ENCODE measurements around the gene CCDC126.

Gene CCDC126

GRCh38 chr7:23594879-23595604, 2.1 kb upstream of the CCDC126 start:
- DNase-seq (ENCODE audit: insufficient read length, low spot score) (peak; percentile 43), FAIRE-seq (peak; percentile 80)
- TF ChIP-seq POU2F2 (IDR thresholded peaks at IDR 0.05; ENCODE audit: low read depth, low read length) (no peak), SPI1 (IDR thresholded peaks at IDR 0.05; ENCODE audit: low read depth, low read length) (peak; percentile 96), TAF1 (IDR thresholded peaks at IDR 0.05; ENCODE audit: low read depth, low read length) (no peak), POLR2AphosphoS5 (IDR thresholded peaks at IDR 0.05; ENCODE audit: low read depth, low read length) (no peak), PAX5 (IDR thresholded peaks at IDR 0.05; ENCODE audit: insufficient read depth, low read length, severe bottlenecking) (no peak)

- FAIRE-seq (no peak), DNase-seq (ENCODE audit: insufficient read length, low spot score) (no peak)
- TF ChIP-seq POLR2AphosphoS5 (IDR thresholded peaks at IDR 0.05; ENCODE audit: low read depth, low read length): no peak
- TF ChIP-seq SPI1 (IDR thresholded peaks at IDR 0.05; ENCODE audit: low read depth, low read length): no peak
- TF ChIP-seq TAF1 (IDR thresholded peaks at IDR 0.05; ENCODE audit: low read depth, low read length): no peak
- no peak for TF ChIP-seq POLR2A (IDR thresholded peaks at IDR 0.05; ENCODE audit: low read depth, low read length)
- TF ChIP-seq POU2F2 (IDR thresholded peaks at IDR 0.05; ENCODE audit: low read depth, low read length): no peak
- TF ChIP-seq PAX5 (IDR thresholded peaks at IDR 0.05; ENCODE audit: insufficient read depth, low read length, severe bottlenecking): no peak
Measured at GRCh38 chr7:23598296-23598695, 1.1 kb downstream of the CCDC126 start.

GRCh38 chr7:23600236-23600635, 3.1 kb downstream of the CCDC126 start:
- TF ChIP-seq SPI1 (IDR thresholded peaks at IDR 0.05; ENCODE audit: low read depth, low read length) (no peak), POLR2A (IDR thresholded peaks at IDR 0.05; ENCODE audit: low read depth, low read length) (no peak), PAX5 (IDR thresholded peaks at IDR 0.05; ENCODE audit: insufficient read depth, low read length, severe bottlenecking) (no peak), POLR2AphosphoS5 (IDR thresholded peaks at IDR 0.05; ENCODE audit: low read depth, low read length) (no peak), POU2F2 (IDR thresholded peaks at IDR 0.05; ENCODE audit: low read depth, low read length) (no peak), TAF1 (IDR thresholded peaks at IDR 0.05; ENCODE audit: low read depth, low read length) (no peak)
- DNase-seq (ENCODE audit: insufficient read length, low spot score) (no peak), FAIRE-seq (no peak)

- TF ChIP-seq POLR2AphosphoS5 (IDR thresholded peaks at IDR 0.05; ENCODE audit: low read depth, low read length) (no peak), POLR2A (IDR thresholded peaks at IDR 0.05; ENCODE audit: low read depth, low read length) (no peak), TAF1 (IDR thresholded peaks at IDR 0.05; ENCODE audit: low read depth, low read length) (no peak), SPI1 (IDR thresholded peaks at IDR 0.05; ENCODE audit: low read depth, low read length) (no peak), POU2F2 (IDR thresholded peaks at IDR 0.05; ENCODE audit: low read depth, low read length) (no peak), PAX5 (IDR thresholded peaks at IDR 0.05; ENCODE audit: insufficient read depth, low read length, severe bottlenecking) (no peak)
- FAIRE-seq (no peak), DNase-seq (ENCODE audit: insufficient read length, low spot score) (no peak)
Measured at GRCh38 chr7:23603632-23604295, 6.6 kb downstream of the CCDC126 start.

GRCh38 chr7:23604296-23604640, 7.1 kb downstream of the CCDC126 start:
- DNase-seq (ENCODE audit: insufficient read length, low spot score) (no peak), FAIRE-seq (no peak)
- TF ChIP-seq PAX5 (IDR thresholded peaks at IDR 0.05; ENCODE audit: insufficient read depth, low read length, severe bottlenecking) (no peak), SPI1 (IDR thresholded peaks at IDR 0.05; ENCODE audit: low read depth, low read length) (no peak), POLR2A (IDR thresholded peaks at IDR 0.05; ENCODE audit: low read depth, low read length) (no peak)

GRCh38 chr7:23607130-23607529, 9.9 kb downstream of the CCDC126 start:
- DNase-seq (ENCODE audit: insufficient read length, low spot score): no peak
- no peak for TF ChIP-seq POLR2AphosphoS5 (IDR thresholded peaks at IDR 0.05; ENCODE audit: low read depth, low read length)
- TF ChIP-seq POU2F2 (IDR thresholded peaks at IDR 0.05; ENCODE audit: low read depth, low read length): no peak
- TF ChIP-seq SPI1 (IDR thresholded peaks at IDR 0.05; ENCODE audit: low read depth, low read length): no peak
- TF ChIP-seq TAF1 (IDR thresholded peaks at IDR 0.05; ENCODE audit: low read depth, low read length): no peak
- no peak for TF ChIP-seq POLR2A (IDR thresholded peaks at IDR 0.05; ENCODE audit: low read depth, low read length)
- no peak for TF ChIP-seq PAX5 (IDR thresholded peaks at IDR 0.05; ENCODE audit: insufficient read depth, low read length, severe bottlenecking)
- no peak for FAIRE-seq

- TF ChIP-seq POLR2A (IDR thresholded peaks at IDR 0.05; ENCODE audit: low read depth, low read length): no peak
- no peak for TF ChIP-seq SPI1 (IDR thresholded peaks at IDR 0.05; ENCODE audit: low read depth, low read length)
- no peak for TF ChIP-seq POLR2AphosphoS5 (IDR thresholded peaks at IDR 0.05; ENCODE audit: low read depth, low read length)
- TF ChIP-seq POU2F2 (IDR thresholded peaks at IDR 0.05; ENCODE audit: low read depth, low read length): no peak
- no peak for TF ChIP-seq TAF1 (IDR thresholded peaks at IDR 0.05; ENCODE audit: low read depth, low read length)
- TF ChIP-seq PAX5 (IDR thresholded peaks at IDR 0.05; ENCODE audit: insufficient read depth, low read length, severe bottlenecking): no peak
- no peak for FAIRE-seq
Measured at GRCh38 chr7:23607866-23608265, 10.7 kb downstream of the CCDC126 start.

GRCh38 chr7:23615331-23615730, 18.1 kb downstream of the CCDC126 start:
- FAIRE-seq (no peak), DNase-seq (ENCODE audit: insufficient read length, low spot score) (no peak)
- TF ChIP-seq SPI1 (IDR thresholded peaks at IDR 0.05; ENCODE audit: low read depth, low read length): no peak
- no peak for TF ChIP-seq POLR2A (IDR thresholded peaks at IDR 0.05; ENCODE audit: low read depth, low read length)
- TF ChIP-seq PAX5 (IDR thresholded peaks at IDR 0.05; ENCODE audit: insufficient read depth, low read length, severe bottlenecking): no peak
- TF ChIP-seq POLR2AphosphoS5 (IDR thresholded peaks at IDR 0.05; ENCODE audit: low read depth, low read length): no peak
- TF ChIP-seq POU2F2 (IDR thresholded peaks at IDR 0.05; ENCODE audit: low read depth, low read length): no peak
- no peak for TF ChIP-seq TAF1 (IDR thresholded peaks at IDR 0.05; ENCODE audit: low read depth, low read length)

More at GRCh38 chr7:23607866-23608265, 10.7 kb downstream of the CCDC126 start:
- DNase-seq (ENCODE audit: insufficient read length, low spot score): no peak

- no peak for DNase-seq (ENCODE audit: insufficient read length, low spot score)
Measured at GRCh38 chr7:23616593-23616992, 19.4 kb downstream of the CCDC126 start.

More at GRCh38 chr7:23616593-23616992, 19.4 kb downstream of the CCDC126 start:
- no peak for FAIRE-seq
- TF ChIP-seq PAX5 (IDR thresholded peaks at IDR 0.05; ENCODE audit: insufficient read depth, low read length, severe bottlenecking) (no peak), POU2F2 (IDR thresholded peaks at IDR 0.05; ENCODE audit: low read depth, low read length) (no peak), POLR2AphosphoS5 (IDR thresholded peaks at IDR 0.05; ENCODE audit: low read depth, low read length) (no peak), SPI1 (IDR thresholded peaks at IDR 0.05; ENCODE audit: low read depth, low read length) (no peak), POLR2A (IDR thresholded peaks at IDR 0.05; ENCODE audit: low read depth, low read length) (no peak), TAF1 (IDR thresholded peaks at IDR 0.05; ENCODE audit: low read depth, low read length) (no peak)

Data from GM12891 (cell line).